OCI-LY3 (cell line): Measurements from ENCODE around the gene ARHGEF26.

Experiments used
- CTCF ChIP-seq: fragments of 200-600, 300-600 bp; sonication (generic); IDR thresholded peaks from 2 replicates; pipeline ENCODE4 v1.5.1; 2014; ENCODE audit warnings: antibody characterized with exemption, low read length, low read depth
- EZH2phosphoT487 ChIP-seq: fragments of 200-600 bp; shearing (Covaris generic); IDR thresholded peaks from 2 replicates; pipeline ENCODE4 v1.6.1; 2018; ENCODE audit warnings: antibody characterized with exemption, mixed run types, low read depth

GRCh38 chr3:154137036-154137435 is 15.8 kb downstream of the ARHGEF26 start:
- TF ChIP-seq CTCF (no peak), EZH2phosphoT487 (no peak)
